NOMO-1 (cell line): ENCODE results near the gene MESD.

Source experiments
- DNase-seq, 2 experiments: peaks; one replicate each; lab custom pipeline; 2025; ENCODE audit not compliant: unreplicated experiment in 2 of 2; lab: John Stamatoyannopoulos, UW

Gene MESD

DNA sequence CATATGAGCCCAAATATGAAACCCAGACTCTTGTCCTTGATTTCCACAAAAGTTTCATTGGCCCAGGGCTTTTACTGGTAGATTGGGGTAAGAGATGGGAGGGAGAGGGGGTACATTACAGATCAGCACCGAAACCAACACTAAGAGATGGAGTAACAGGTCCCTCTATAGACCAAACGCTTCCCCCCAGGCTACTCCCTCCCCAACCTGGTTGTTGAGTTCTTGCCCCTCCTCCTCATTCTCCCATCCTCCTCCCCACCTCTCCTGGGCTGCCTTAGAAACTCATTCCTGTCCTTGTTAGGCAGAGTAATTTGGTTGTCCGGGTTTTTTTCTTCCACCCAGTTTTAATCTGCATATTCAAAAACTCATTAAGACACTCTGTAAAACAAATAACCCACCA lies 74.1 kb downstream of the MESD start:
- no peak for DNase-seq

DNA sequence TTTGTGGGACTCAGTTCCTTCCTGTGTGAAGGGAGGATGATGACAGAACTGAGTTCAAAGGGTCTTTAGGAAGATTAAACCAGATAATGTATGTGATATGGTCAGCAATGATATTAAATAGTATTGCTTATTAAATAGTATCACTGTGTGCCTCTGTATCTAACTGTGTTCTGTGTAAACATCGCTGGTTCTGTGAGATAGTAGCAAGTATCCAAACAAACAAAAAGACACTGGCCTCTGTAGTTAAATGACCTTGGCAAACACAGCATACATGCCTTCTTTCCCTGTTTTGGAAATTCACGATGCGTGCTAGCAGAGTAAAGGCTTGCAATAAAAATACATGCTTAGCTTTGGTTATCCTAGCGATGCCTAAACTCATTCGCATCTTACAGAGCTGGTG lies 76.1 kb downstream of the MESD start:
- no peak for DNase-seq

- no peak for DNase-seq
Observed at GRCh38 chr15:80912673-80913072, 76.9 kb downstream of the MESD start.

DNA sequence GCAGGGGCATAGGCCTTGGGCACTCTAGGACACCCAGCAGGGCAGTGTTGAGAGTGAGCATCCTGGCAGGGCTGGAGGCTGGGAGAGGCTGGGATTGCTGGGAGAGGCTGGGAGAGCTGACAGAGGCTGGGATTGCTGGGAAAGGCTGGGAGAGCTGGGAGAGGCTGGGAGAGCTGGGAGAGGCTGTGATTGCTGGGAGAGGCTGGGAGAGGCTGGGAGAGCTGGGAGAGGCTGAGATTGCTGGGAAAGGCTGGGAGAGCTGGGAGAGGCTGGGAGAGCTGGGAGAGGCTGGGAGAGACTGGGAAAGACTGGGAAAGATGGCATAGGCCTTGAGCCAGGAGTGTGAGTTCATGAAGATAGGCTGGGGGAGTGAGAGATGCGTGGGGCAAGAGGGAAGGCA lies 77.8 kb downstream of the MESD start:
- DNase-seq: no peak

- DNase-seq: no peak
Observed at GRCh38 chr15:80906159-80906766, 83.4 kb downstream of the MESD start.

- no peak for DNase-seq
Observed at GRCh38 chr15:80904998-80905397, 84.6 kb downstream of the MESD start.

GRCh38 chr15:80902298-80902801 lies 87.3 kb downstream of the MESD start:
- no peak for DNase-seq

- no peak for DNase-seq
Observed at GRCh38 chr15:80898040-80898439, 91.6 kb downstream of the MESD start.
